Left renal pelvis (tissue), 4 donors: ENCODE measurements around the gene SCAMP2. TPM values are rescaled to one million over a fixed set of nuclear protein-coding genes. Genes with fewer than 3 reads are reported as not detected.

Experiments
- DNase-seq, 4 donors: peaks; one replicate each; pipeline ENCODE4 v3.0.0-alpha.2; 2013; ENCODE audit warnings: low read depth in 4 of 4, low spot score in 3 of 4
- polyA plus RNA-seq, 4 donors: library from polyadenylated mRNA; unstranded; fragments of 120-200 nt; gene quantifications; one replicate each; pipeline ENCODE4 v1.2.1, GENCODE V29; 2013; ENCODE audit not compliant: insufficient read length in 4 of 4

SCAMP2 gene
- polyA plus RNA-seq, 4 donors, result 65.3 to 74.9 (median 71.9) TPM

GRCh38 chr15:74821790-74822158 is 51.4 kb downstream of the SCAMP2 start:
- no peak for DNase-seq

- no peak for DNase-seq
These were observed 51.9 kb downstream of the SCAMP2 start for GRCh38 chr15:74821091-74821789.

- no peak for DNase-seq
These were observed 53.1 kb downstream of the SCAMP2 start for GRCh38 chr15:74820056-74820455.

GRCh38 chr15:74817370-74817737 is 55.8 kb downstream of the SCAMP2 start:
- no peak for DNase-seq

- DNase-seq, result no peak
These were observed 56.4 kb downstream of the SCAMP2 start for GRCh38 chr15:74816624-74817369.

- DNase-seq, result no peak
These were observed 57.2 kb downstream of the SCAMP2 start for GRCh38 chr15:74815961-74816360.

- DNase-seq, result no peak
These were observed 57.8 kb downstream of the SCAMP2 start for GRCh38 chr15:74815121-74815934.

GRCh38 chr15:74812533-74812932 is 60.6 kb downstream of the SCAMP2 start, which contains the start of gene LMAN1L:
Gene LMAN1L (plus strand): TSS chr15:74812835. CDS start chr15:74812855, 20 bp downstream.
- no peak for DNase-seq

GRCh38 chr15:74809956-74810355 is 63.2 kb downstream of the SCAMP2 start:
- no peak for DNase-seq

GRCh38 chr15:74809242-74809641 is 63.9 kb downstream of the SCAMP2 start:
- DNase-seq, result no peak

- DNase-seq, result no peak
These were observed 64.3 kb downstream of the SCAMP2 start for GRCh38 chr15:74808840-74809229.

- DNase-seq, result no peak
These were observed 64.9 kb downstream of the SCAMP2 start for GRCh38 chr15:74808078-74808839.

GRCh38 chr15:74807282-74807681 is 65.9 kb downstream of the SCAMP2 start:
- no peak for DNase-seq

GRCh38 chr15:74804935-74805334 is 68.2 kb downstream of the SCAMP2 start:
- no peak for DNase-seq

GRCh38 chr15:74802862-74803447 is 70.2 kb downstream of the SCAMP2 start:
- no peak for DNase-seq

GRCh38 chr15:74802290-74802689 is 70.9 kb downstream of the SCAMP2 start:
- no peak for DNase-seq

GRCh38 chr15:74801311-74801997 is 71.7 kb downstream of the SCAMP2 start:
- no peak for DNase-seq

GRCh38 chr15:74800559-74801094 is 72.5 kb downstream of the SCAMP2 start:
- DNase-seq, result no peak

GRCh38 chr15:74799856-74800558 is 73.2 kb downstream of the SCAMP2 start:
- DNase-seq, result no peak
